Retina (tissue), 1 donor: ENCODE measurements around the gene KCNJ10.
A peak's percentile ranks its signal among the peaks of the same experiment; 100 is the strongest.
"Not testable (repeated sequence)": the region's sequence is repeated elsewhere in the genome, so short reads cannot be mapped to it uniquely, and the experiment has no call there.

ENCODE experiments used
- DNase-seq: peaks from one replicate; pipeline ENCODE4 v3.0.0-alpha.2; 2016

KCNJ10 gene

GRCh38 chr1:160053548-160054365 is 16.2 kb downstream of the KCNJ10 start:
- DNase-seq = no peak

DNA sequence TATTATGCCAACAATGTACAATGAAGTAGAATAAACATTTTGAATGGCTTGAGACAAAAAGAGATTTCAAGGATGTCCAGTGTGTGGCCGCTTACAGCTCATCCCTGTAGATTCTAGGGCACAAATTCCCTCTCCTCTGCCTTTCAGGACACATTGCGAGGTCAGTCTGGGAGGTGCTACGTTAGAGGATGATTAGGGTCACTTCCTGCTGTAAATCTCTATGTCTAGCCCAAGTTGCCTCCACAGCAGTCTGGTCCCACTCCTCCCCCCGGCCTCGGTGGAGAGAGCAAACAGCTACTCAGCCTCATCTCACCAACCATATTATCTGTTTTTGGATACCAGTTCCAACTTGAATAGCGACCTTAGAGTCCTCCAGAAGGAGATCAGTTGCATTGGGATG is 17.0 kb downstream of the KCNJ10 start:
- no peak for DNase-seq

- no peak for DNase-seq
Measured at GRCh38 chr1:160050619-160051018, 19.3 kb downstream of the KCNJ10 start.

- not testable (repeated sequence) for DNase-seq
Measured at GRCh38 chr1:160050182-160050581, 19.8 kb downstream of the KCNJ10 start.

- no peak for DNase-seq
Measured at GRCh38 chr1:160049101-160049500, 20.9 kb downstream of the KCNJ10 start.

- DNase-seq = no peak
Measured at GRCh38 chr1:160048335-160048734, 21.6 kb downstream of the KCNJ10 start.

- no peak for DNase-seq
Measured at GRCh38 chr1:160047111-160047991, 22.6 kb downstream of the KCNJ10 start.

GRCh38 chr1:160046494-160047110 is 23.4 kb downstream of the KCNJ10 start:
- peak; percentile 57 for DNase-seq

DNA sequence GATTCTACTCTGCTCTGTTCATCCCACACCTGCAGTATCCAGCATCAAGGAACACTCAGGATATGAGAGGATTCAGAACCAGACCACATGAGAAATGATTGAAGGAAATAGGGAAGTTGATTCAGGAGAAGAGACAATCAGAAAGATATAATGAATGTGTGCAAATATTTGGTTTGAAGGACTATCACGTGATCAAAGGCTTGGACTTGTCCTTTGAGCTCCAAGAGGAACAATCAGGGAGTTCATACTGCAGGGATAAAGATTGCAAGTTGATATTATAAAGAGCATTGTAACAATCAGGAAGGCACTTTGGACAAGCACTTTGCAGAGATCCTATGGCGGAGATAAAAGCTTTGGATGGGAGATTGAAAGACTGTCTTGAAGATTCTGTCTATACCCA is 24.3 kb downstream of the KCNJ10 start:
- no peak for DNase-seq

- no peak for DNase-seq
Measured at GRCh38 chr1:160043543-160043942, 26.4 kb downstream of the KCNJ10 start.

DNA sequence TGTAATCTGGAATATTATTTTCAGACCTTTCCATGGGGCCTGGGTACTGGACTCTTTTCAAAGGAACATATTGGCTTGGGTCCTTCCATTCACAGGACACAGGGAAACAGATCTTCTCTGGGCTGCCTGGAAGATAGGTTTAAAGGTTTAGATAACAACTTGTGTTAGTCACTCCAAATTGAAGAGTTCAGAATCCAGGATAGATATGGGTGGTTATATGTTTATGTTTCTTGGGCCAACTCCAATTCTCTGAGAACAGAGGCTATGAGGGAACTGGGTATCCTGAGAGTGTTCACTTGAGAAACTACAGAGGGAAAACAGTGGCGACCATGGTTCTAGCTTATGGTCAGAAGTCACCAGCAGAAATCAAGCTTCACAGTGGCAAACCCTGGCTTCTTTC is 29.5 kb downstream of the KCNJ10 start:
- no peak for DNase-seq

GRCh38 chr1:160032165-160032820 is 37.7 kb downstream of the KCNJ10 start:
- peak; percentile 20 for DNase-seq

- peak; percentile 96 for DNase-seq
Measured at GRCh38 chr1:160031365-160032164, 38.4 kb downstream of the KCNJ10 start, which contains the start of gene PIGM. Gene PIGM, minus strand, starts transcription at chr1:160031990. Its CDS starts 251 bp downstream, at chr1:160031739.

GRCh38 chr1:160030657-160031364 is 39.1 kb downstream of the KCNJ10 start:
- no peak for DNase-seq

DNA sequence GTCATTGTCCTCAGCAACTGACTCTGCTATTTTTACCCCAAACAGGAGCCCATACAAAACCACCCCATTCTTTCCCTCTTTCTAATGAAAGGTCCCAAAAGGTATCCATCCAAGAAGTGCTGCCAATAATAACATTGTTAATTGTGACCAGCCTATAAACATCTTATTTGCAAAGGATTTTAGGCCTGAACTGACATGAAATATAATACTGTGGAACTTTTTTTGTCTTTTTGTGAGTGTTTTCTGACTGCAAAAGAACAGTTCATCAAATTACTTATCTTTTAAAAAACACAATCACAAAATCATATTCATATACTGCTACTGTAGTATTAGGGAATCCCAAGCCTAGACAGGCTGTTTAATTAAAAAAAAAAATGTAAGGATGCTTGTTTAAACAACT is 41.5 kb downstream of the KCNJ10 start:
- DNase-seq = no peak

- DNase-seq = no peak
Measured at GRCh38 chr1:160025314-160025713, 44.6 kb downstream of the KCNJ10 start.

GRCh38 chr1:160024195-160024905 is 45.6 kb downstream of the KCNJ10 start:
- no peak for DNase-seq

DNA sequence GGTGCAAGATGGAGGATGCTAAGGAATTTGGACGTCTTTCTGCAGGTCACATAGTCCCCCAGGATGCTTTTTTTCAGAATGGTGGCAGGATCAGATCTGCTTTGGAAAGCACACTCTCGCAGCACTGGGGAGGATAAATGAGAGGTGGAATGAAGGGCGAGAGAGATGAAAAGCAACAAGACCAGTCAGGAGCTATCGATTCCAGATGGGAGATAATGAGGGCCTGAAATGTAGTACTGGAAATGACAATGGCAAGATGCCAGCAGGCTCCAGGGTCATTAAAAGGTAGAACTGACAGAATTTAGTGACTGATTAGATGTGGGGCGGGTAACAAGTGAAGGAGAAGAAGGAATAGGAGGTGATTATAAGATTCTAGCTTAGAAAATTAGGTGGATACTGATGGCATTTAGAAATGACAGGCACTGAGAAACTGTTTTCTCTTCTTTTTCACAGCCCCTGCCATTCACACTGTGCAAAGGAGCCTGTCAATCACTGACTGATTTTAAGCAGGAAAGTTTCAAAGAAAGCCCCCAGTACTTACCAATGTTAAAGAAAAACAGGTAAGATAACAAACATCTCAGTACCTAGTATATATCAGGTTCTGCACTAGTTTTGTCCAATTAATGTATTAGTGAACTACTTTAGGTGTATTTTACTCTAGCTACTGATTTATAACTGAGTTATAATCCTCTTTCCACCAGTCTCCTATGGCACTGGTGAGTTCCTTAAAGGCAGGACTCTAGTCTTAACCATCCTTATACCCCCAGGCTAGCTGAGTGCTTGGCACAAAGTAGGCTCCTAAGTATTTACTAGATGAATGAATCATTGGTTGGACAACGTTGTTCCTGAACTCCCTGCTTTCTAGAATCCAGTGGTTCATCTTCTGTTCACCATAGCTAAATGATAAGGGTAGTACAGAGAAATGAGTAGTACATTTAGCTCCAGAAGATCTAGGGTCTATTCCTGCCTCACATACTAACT is 47.3 kb downstream of the KCNJ10 start:
- DNase-seq = peak; percentile 54

DNA sequence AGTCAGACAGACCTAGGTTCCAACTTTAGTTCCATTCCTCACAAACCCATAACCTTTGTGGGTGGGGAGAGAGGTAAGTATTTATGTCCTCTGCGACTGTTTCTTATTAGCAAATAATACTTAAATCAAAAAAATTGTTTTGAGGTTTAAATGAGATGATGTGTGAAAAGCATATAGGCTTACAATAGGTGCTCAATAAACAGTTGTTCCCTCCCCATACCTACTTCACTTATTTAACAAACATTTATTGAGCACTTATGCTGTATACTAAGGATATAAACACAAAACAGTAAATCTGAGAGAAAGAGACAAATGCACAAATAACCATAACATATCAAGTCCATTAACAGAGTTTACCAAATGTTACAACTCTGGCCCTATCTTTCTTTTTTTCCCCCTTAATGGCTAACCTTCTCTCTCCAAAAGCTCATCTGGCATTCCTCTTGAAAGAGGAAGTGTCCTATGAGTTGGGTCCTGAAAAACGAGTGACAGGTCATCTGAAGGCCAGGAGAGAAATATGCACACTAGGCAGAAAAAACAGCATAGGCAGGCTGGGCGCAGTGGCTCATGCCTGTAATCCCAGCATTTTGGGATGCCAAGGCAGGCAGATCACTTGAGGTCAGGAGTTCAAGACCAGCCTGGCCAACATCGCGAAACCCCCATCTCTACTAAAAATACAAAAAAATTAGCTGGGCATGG is 48.4 kb downstream of the KCNJ10 start:
- no peak for DNase-seq
